LNCAP (cell line): ENCODE measurements around the gene SIGLEC9.

ENCODE experiments used
- TF ChIP-seq, protein P1 (sequence below): fragments of 450-650 bp; IDR thresholded peaks from 2 replicates; pipeline ENCODE4 v1.5.1; 2017; ENCODE audit warnings: mild to moderate bottlenecking

SIGLEC9 gene

DNA sequence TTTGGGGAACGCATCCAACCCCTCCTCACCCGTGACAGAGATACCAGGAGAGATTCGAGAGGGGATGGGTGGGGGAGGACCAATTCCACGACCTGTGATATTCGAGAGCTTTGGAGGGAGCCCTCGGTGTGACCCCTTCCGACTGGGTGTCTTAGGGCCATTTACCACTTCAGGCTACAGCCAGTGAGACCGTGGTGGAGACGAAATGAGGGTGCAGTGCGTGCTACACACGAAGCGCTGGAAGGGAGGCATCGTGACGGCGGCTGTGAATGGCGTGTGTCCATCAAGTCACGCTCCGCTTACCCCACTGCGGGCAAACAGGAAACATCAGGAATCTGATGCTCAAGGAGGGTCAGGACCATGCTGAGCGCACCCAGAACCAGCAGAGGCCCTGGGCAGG, 26.9 kb upstream of the SIGLEC9 start:
- TF ChIP-seq, protein P1, sequence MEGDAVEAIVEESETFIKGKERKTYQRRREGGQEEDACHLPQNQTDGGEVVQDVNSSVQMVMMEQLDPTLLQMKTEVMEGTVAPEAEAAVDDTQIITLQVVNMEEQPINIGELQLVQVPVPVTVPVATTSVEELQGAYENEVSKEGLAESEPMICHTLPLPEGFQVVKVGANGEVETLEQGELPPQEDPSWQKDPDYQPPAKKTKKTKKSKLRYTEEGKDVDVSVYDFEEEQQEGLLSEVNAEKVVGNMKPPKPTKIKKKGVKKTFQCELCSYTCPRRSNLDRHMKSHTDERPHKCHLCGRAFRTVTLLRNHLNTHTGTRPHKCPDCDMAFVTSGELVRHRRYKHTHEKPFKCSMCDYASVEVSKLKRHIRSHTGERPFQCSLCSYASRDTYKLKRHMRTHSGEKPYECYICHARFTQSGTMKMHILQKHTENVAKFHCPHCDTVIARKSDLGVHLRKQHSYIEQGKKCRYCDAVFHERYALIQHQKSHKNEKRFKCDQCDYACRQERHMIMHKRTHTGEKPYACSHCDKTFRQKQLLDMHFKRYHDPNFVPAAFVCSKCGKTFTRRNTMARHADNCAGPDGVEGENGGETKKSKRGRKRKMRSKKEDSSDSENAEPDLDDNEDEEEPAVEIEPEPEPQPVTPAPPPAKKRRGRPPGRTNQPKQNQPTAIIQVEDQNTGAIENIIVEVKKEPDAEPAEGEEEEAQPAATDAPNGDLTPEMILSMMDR, result no peak

DNA sequence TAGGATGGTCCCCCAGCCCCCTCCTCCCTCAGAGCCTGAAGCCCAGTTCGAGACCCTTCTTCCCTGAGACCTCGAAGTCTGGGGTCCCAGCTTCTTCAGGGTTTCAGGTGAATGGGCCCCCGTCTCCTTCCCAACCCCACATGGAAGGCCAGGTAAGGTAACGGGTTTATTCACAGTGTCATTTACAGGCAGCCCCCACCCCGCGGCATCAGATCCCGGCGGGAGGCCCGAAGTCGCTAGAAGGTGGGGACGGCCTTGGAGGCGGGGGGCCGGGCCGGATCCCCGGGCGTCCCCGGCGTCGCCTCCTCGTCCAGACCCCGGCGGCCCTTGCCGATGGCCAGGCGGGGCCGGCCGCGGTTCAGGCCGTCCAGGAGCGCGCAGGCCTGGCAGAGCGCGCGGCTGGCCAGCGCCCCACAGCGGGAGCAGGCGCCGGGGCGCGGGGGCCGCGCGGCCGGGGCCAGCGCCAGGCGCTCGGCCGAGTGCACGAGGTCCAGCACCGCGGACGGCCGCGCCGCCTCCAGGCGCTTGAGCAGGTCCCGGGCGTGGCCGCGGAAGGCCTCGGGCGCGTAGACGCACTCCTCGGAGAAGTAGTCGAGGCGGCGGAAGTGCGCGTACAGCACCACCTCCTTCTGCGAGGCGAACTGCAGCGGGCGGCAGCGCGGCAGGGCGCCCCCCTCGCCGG, 26.2 kb upstream of the SIGLEC9 start:
- TF ChIP-seq, protein P1, result no peak

DNA sequence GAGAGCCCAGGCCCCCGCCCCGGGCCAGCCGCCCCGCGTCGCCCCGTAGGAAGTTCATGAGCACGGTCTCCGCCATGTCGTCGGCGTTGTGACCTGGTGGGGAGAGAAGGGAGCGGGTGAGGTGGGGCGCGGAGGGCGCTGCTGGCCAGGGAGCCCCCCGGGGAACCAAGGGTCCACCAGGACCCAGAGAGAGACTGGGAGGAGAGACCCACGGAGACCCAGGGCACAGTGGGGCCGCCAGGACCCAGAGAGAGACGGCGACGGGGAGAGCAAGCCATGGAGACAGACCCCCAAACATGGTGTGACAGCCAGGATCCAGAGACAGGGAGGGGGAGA, 25.7 kb upstream of the SIGLEC9 start:
- TF ChIP-seq, protein P1, result no peak

DNA sequence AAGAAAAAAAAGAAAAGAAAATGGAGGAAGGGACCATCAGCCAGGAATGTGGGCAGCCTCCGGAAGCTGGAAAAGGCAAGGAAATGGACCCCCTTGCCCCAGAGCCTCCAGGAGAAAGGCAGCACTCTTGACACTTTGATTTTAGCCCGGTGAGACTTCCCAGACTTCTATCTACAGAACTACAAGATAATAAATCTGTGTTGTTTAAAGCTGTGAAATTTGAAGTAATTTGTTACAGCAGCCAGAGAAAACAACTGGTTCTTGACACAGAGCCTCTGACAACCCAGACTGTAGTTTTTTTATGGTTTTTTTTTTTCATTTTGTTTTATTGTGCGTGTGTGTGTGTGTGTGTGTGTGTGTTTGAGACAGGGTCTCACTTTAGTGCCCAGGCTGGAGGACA, 24.1 kb upstream of the SIGLEC9 start:
- TF ChIP-seq, protein P1, result no peak

DNA sequence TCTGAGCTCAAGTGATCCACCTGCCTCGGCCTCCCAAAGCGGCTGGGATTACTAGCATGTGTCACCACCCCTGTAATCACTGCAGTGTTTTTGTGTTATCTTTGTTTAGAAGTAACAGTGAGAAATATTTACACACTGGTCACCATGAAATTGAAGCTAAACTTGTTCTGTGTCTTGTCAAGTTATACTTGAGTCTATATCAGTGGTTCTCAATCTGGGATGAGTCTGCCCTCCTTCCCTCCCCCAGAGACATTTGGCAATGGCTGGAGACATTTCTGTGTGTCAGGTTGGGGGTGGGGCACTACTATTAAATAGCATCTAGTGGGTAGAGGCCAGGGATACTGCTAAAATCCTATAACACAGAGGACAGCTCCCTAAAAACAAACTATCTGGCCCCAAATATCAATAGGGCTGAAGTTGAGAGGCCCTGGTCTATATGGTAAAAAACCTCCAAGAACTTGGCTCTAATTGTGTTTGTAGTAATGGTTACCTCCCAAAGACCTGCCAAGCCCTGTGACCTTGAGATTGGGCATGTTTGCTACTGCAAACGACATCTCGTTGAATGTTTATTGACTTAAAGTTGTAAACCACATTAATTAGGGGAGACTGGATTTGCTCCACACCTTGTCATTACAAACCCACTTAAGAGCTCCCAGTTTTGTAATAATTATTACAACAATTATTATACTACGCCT, 23.4 kb upstream of the SIGLEC9 start:
- TF ChIP-seq, protein P1, result no peak

DNA sequence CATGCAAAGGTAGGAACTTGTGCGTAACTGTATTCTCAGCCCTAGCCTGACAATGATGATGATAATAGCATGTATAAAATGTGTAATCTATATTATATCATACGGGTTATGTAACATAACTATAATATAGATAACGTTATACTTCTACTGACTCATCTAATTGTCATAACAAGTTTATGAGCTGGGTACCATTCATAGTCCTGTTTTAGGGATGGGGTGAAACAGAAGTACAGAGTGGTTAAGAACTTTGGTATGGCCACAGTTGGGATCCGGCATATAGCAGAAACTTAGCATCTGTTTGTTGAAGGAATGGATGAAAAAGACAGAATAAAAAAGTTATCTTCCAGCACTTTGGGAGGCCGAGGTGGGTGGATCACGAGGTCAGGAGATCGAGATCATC, 21.7 kb upstream of the SIGLEC9 start:
- TF ChIP-seq, protein P1, result no peak

DNA sequence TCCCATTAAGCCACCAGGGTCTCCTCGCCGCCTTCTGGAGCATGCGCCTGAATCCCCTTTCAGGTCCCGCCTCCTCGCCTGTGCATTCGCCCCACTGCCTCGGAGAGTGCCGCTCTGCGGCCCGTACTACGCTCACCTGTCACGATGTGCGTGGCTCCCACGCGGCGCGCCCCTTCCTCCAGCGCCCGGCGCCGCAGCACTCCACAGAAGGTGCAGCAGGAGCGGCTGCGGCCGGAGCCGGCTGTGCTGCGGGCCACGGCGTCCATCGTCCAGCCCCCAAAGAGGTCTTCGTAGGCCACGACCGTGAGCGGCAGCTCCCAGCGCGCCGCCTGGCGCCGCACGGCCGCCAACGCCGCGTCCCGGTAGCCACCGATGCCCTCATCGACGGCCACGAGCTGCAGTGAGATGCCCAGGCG, 20.8 kb upstream of the SIGLEC9 start:
- TF ChIP-seq, protein P1, result no peak
